Suprapubic skin (tissue), 4 donors: ENCODE data around the gene PTPN11.

Experiments
- EP300 ChIP-seq: sonication (generic); formaldehyde crosslinking; IDR thresholded peaks from one replicate; pipeline ENCODE4 v1.6.1; 2017; ENCODE audit warnings: antibody characterized with exemption
- POLR2A ChIP-seq, 2 donors: fragments of 450-650 bp; IDR thresholded peaks; one replicate each; pipeline ENCODE4 v1.6.1; 2017; ENCODE audit warnings: antibody characterized with exemption in 2 of 2, mild to moderate bottlenecking in 2 of 2, moderate library complexity in 2 of 2
- POLR2AphosphoS5 ChIP-seq, 3 donors: sonication (generic); formaldehyde crosslinking; IDR thresholded peaks; one replicate each; pipeline ENCODE4 v1.6.1; 2017; ENCODE audit warnings: antibody characterized with exemption in 3 of 3
- TF ChIP-seq, protein P1 (sequence below), 2 donors: fragments of 200-600 bp in 1 of 2; fragments of 450-650 bp in 1 of 2; sonication (generic) in 1 of 2; IDR thresholded peaks; one replicate each; pipeline ENCODE4 v1.5.1; 2016 to 2019; ENCODE audit warnings: antibody characterized with exemption in 2 of 2, mild to moderate bottlenecking in 1 of 2, moderate library complexity in 1 of 2

DNA sequence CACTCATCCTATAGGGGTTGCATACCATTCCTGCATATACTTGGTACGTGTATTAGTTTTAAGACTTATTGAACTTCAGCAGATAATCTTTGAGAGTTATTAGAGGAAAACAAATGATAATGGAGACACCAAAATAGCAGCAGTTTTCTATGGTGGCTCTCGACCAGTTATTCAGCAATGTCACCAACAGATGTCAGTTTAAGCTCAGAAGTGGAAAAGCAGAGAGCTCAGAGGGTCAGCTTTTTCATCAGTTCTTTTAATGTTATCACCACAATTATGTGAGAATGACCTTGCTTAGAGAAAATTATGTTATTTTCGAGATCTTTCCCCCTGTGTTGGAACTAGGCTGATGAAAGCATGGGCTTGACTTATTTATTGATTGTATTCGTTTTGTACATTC is 32.0 kb downstream of the PTPN11 start:
- TF ChIP-seq, protein P1, sequence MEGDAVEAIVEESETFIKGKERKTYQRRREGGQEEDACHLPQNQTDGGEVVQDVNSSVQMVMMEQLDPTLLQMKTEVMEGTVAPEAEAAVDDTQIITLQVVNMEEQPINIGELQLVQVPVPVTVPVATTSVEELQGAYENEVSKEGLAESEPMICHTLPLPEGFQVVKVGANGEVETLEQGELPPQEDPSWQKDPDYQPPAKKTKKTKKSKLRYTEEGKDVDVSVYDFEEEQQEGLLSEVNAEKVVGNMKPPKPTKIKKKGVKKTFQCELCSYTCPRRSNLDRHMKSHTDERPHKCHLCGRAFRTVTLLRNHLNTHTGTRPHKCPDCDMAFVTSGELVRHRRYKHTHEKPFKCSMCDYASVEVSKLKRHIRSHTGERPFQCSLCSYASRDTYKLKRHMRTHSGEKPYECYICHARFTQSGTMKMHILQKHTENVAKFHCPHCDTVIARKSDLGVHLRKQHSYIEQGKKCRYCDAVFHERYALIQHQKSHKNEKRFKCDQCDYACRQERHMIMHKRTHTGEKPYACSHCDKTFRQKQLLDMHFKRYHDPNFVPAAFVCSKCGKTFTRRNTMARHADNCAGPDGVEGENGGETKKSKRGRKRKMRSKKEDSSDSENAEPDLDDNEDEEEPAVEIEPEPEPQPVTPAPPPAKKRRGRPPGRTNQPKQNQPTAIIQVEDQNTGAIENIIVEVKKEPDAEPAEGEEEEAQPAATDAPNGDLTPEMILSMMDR (IDR thresholded peaks at IDR 0.05), result no peak
- TF ChIP-seq EP300 (no peak), POLR2AphosphoS5 (IDR thresholded peaks at IDR 0.05) (no peak), POLR2A (IDR thresholded peaks at IDR 0.05) (no peak)
